ENCODE results near the gene TNFRSF25. TPM values are rescaled to one million over a fixed set of nuclear protein-coding genes. Genes with fewer than 3 reads are reported as not detected.

The TNFRSF25 gene
- total and polyA plus RNA-seq, 10 of the 15 experiments (the other 5 are each of a cell fraction or from before 2014, with no cell fraction given) = 0.23 to 8.6 (median 0.46) TPM; not detected in 5

GRCh38 chr1:6490181-6491080, 24.5 kb upstream of the TNFRSF25 start (continued):
- TF ChIP-seq PKNOX1 (IDR thresholded peaks at IDR 0.05) (no peak), NFYA (IDR thresholded peaks at IDR 0.05; ENCODE audit: borderline replicate concordance, low read depth, low read length) (no peak), REST (IDR thresholded peaks at IDR 0.05; ENCODE audit: low read depth, low read length) (no peak), JUNB (IDR thresholded peaks at IDR 0.05) (no peak), FOXM1 (IDR thresholded peaks at IDR 0.05; ENCODE audit: low read depth, low read length) (no peak), ESRRA (IDR thresholded peaks at IDR 0.05; ENCODE audit: low read length) (no peak), ZNF592 (IDR thresholded peaks at IDR 0.05) (no peak), E2F4 (IDR thresholded peaks at IDR 0.05; ENCODE audit: low read depth, low read length) (no peak), ZBTB40 (IDR thresholded peaks at IDR 0.05; ENCODE audit: borderline replicate concordance) (peak; percentile 71)
